GM12878 (cell line): ENCODE data around the gene COL19A1. TPM values are rescaled to one million over a fixed set of nuclear protein-coding genes. Genes with fewer than 3 reads are reported as not detected.

Source experiments
- ATAC-seq: fragments of 200-7000 bp; cut with Tn5 transposase; 3 replicates; pipeline ENCODE4 v1.9.1; 2020; ENCODE audit warnings: mild to moderate bottlenecking, moderate library complexity
- BruUV-seq: library from RNA; stranded (reverse); fragments of 400-500 nt; replicated peaks from 2 replicates; lab custom pipeline; 2021; lab: Mats Ljungman, UMichigan
- CTCF ChIA-PET: fragments of 300-600 bp; sonication (Branson Sonifier 250); formaldehyde crosslinking; extraction: SDS; loops from one replicate; lab custom pipeline; 2021; ENCODE audit warnings: inconsistent platforms; lab: Yijun Ruan, JAX
- POLR2A ChIA-PET: fragments of 350-600 bp; formaldehyde crosslinking; extraction: SDS; loops from one replicate; lab custom pipeline; 2021; ENCODE audit warnings: inconsistent platforms; lab: Charles Lee
- RAD21 ChIA-PET: fragments of 300-600 bp; sonication (Branson Sonifier 250); formaldehyde crosslinking; loops from one replicate; lab custom pipeline; 2023; ENCODE audit warnings: antibody characterized with exemption; ENCODE audit not compliant: unreplicated experiment; lab: Charles Lee
- SMC1A ChIA-PET: fragments of 300-600 bp; sonication (Branson Sonifier 250); formaldehyde crosslinking; loops from one replicate; lab custom pipeline; 2023; ENCODE audit not compliant: unreplicated experiment, uncharacterized antibody; lab: Charles Lee
- DNase-seq: peaks from one replicate; pipeline ENCODE4 v3.0.0-alpha.2; 2011; ENCODE audit warnings: low read depth, low spot score
- FAIRE-seq: peaks from 3 replicates; lab custom pipeline; 2011; peaks lifted over from hg19 to GRCh38; lab: Jason Lieb, UNC
- H2AFZ ChIP-seq: 2 replicates; pipeline ENCODE4 v1.6.0; 2011; ENCODE audit warnings: low read depth, low read length, control low read depth; ENCODE audit not compliant: control insufficient read depth
- H3K27ac ChIP-seq: 2 replicates; pipeline ENCODE4 v1.5.1; 2011; ENCODE audit warnings: control low read depth; ENCODE audit not compliant: control insufficient read depth, insufficient read depth
- H3K27me3 ChIP-seq, 2 experiments: replicated peaks in 1 of 2; 2 replicates each; pipeline versions ENCODE4 v1.6.0 to v1.6.1; 2011; ENCODE audit warnings: low read length in 1 of 2; ENCODE audit not compliant: control insufficient read depth in 2 of 2, insufficient read depth in 2 of 2
- H3K36me3 ChIP-seq, 2 experiments: 2 replicates each; pipeline ENCODE4 v1.5.1; 2011; ENCODE audit warnings: low read length in 1 of 2; ENCODE audit not compliant: control insufficient read depth in 2 of 2, insufficient read depth in 2 of 2
- H3K4me1 ChIP-seq: 2 replicates; pipeline ENCODE4 v1.6.1; 2011; ENCODE audit warnings: mild to moderate bottlenecking, low read length, moderate library complexity, mixed read lengths; ENCODE audit not compliant: control insufficient read depth, insufficient read depth
- H3K4me2 ChIP-seq: 2 replicates; pipeline ENCODE4 v1.6.0; 2011; ENCODE audit warnings: control low read depth; ENCODE audit not compliant: control insufficient read depth, insufficient read depth
- H3K4me3 ChIP-seq: fragments of 200-600 bp; sonication (generic); 2 replicates; pipeline ENCODE4 v1.5.1; 2016
- H3K79me2 ChIP-seq: 2 replicates; pipeline ENCODE4 v1.6.0; 2011; ENCODE audit warnings: low read length; ENCODE audit not compliant: control insufficient read depth, insufficient read depth
- H3K9ac ChIP-seq: 2 replicates; pipeline ENCODE4 v1.8.0; 2011; ENCODE audit warnings: low read length, control low read depth, mixed read lengths; ENCODE audit not compliant: control insufficient read depth, insufficient read depth
- H3K9me3 ChIP-seq: replicated peaks from 3 replicates; pipeline ENCODE4 v1.5.1; 2011; ENCODE audit warnings: mild to moderate bottlenecking, low read length; ENCODE audit not compliant: control insufficient read depth, insufficient read depth
- H4K20me1 ChIP-seq: 2 replicates; pipeline ENCODE4 v1.6.0; 2011; ENCODE audit not compliant: control insufficient read depth, insufficient read depth
- HDAC2 ChIP-seq: fragments of 200-600 bp; sonication (generic); IDR thresholded peaks from 2 replicates; pipeline ENCODE4 v1.6.1; 2017
- MYB ChIP-seq: fragments of 150-350 bp; IDR thresholded peaks from 2 replicates; pipeline ENCODE4 v1.6.1; 2014; ENCODE audit warnings: mild to moderate bottlenecking, low read depth, low read length, borderline replicate concordance
- STAT3 ChIP-seq: IDR thresholded peaks from 2 replicates; pipeline ENCODE4 v1.6.1; 2011; ENCODE audit warnings: low read depth, low read length, improper control_type of control experiment
- TCF3 ChIP-seq: IDR thresholded peaks from 2 replicates; pipeline ENCODE4 v1.6.1; 2012; ENCODE audit warnings: low read depth, mild to moderate bottlenecking, low read length, borderline replicate concordance; ENCODE audit not compliant: insufficient read depth
- USF2 ChIP-seq: IDR thresholded peaks from 2 replicates; pipeline ENCODE4 v1.6.1; 2011; ENCODE audit warnings: low read depth, low read length, improper control_type of control experiment, borderline replicate concordance
- ZNF687 ChIP-seq: fragments of 450-650 bp; IDR thresholded peaks from 2 replicates; pipeline ENCODE4 v1.6.1; 2017; ENCODE audit warnings: mild to moderate bottlenecking, moderate library complexity
- WGBS: methylation state at CpG from one replicate; pipeline ENCODE4 v1.1.6; 2016; ENCODE audit warnings: low lambda C conversion rate; ENCODE audit not compliant: insufficient replicate concordance, insufficient coverage; ENCODE audit errors: missing lambda C conversion rate; 5-methylcytosine and 5-hydroxymethylcytosine counted together
- in situ Hi-C: fragments of 300-500 bp; cut with MboI; formaldehyde crosslinking; loops from 9 replicates; pipeline ENCODE4 v1.14.3; 2018; ENCODE audit warnings: mixed read lengths
- intact Hi-C: fragments of 100-400 bp; cut with micrococcal nuclease; formaldehyde crosslinking; loops from one replicate; pipeline ENCODE4 v1.14.2; 2022; ENCODE audit not compliant: unreplicated experiment
- polyA plus RNA-seq, 11 experiments: library from polyadenylated mRNA; depleted of rRNA in 4 of 11; unstranded in 6 of 11; stranded (reverse) in 5 of 11; fragments of >200 nt; fragmentation: Nextera tagmentation in 4 of 11; fragmentation: Illumina TruSeq in 1 of 11; extraction: Ambion mirVana in 4 of 11; extraction: Trizol in 1 of 11; gene quantifications; 1 replicate in 1 of 11; 2 replicates in 10 of 11; pipeline versions ENCODE4 v1.2.1 to v1.2.3, GENCODE V29; 2011 to 2016; ENCODE audit warnings: inconsistent platforms in 2 of 11, missing spikeins in 2 of 11, low read depth in 1 of 11
- total RNA-seq, 4 experiments: library from RNA; depleted of rRNA in 3 of 4; stranded (reverse); fragments of >200 nt in 3 of 4; fragmentation: Illumina TruSeq in 1 of 4; extraction: Trizol in 1 of 4; gene quantifications; 2 replicates each; pipeline versions ENCODE4 v1.2.1 to v1.2.3, GENCODE V29; 2013 to 2021

COL19A1 gene
- total and polyA plus RNA-seq, 10 of the 15 experiments (the other 5 are each of a cell fraction or from before 2014, with no cell fraction given) = 1.1 to 13.5 (median 4.1) TPM

DNA sequence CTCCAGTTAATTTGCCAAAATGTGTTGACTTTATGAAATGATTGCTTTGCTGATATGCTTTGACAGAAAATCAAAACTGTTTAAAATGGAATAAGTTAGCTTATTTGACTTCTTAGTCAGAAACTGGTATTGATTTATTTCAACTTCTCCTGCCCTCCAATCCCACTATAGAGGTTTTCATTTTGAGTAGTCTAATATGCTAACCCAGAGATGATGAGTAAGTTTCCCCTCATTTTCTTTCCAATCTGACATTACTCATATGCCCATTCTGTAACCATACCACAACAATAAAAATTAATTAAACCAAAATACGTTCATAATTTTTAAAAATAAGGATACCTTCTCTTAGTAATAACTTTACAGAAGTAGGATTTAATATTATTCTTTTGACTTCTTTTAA is 78.8 kb downstream of the COL19A1 start (continued):
- TF ChIP-seq USF2 = no peak

DNA sequence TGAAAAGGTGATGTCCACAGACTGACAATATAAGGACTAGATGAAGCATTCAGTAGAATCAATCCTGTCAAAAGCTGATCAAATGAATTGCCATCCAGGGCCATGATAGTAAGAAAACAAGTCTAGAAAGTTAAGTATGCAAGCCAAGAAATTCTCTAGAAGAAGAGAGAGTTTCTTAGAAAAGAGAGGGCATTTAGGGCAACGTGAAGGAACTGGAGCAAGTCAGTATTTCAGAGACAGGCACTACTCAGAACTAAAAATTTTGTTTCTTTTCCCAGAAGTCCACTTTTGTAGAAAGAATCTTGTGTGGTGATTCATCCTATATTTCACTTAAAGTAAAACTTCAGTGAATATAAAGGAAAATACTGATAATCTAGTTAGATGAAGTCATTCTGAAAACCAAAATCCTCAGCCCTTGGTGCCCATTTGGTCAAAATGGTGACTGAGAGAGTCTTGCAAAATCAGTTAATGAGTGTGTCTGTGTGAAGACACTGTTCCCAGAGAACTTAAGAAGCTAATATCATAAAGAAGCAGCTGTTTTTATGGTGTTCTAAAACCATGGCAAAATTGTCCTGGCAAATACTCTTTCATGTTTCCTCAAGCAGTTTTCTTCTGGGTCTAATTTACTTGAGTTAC is 82.2 kb downstream of the COL19A1 start:
- no peaks in the 10 kb centered on the region for H4K20me1 ChIP-seq
- H3K79me2 ChIP-seq = no peaks in the 10 kb centered on the region
- RAD21 ChIA-PET = interaction anchor here (0.9 kb wide), 1 partner anchor 15 kb away, joined by 3 read pairs; no protein-coding TSS in a partner anchor
- no peaks in the 10 kb centered on the region for H3K9me3 ChIP-seq
- H3K9ac ChIP-seq = no peak overlapping the region
- H2AFZ ChIP-seq = peak overlapping the region; percentile 19; the same call in 1 of the 2 replicates
- H3K27me3 ChIP-seq = no peaks in the 10 kb centered on the region
- peak; percentile 22; the same call in 2 of the 3 replicates for ATAC-seq
- in situ Hi-C loops = no loop called here
- TF ChIP-seq STAT3 (no peak), HDAC2 (no peak), TCF3 (no peak), ZNF687 (no peak), MYB (no peak)
- TF ChIP-seq, all 136 proteins: peak for 0
- DNase-seq (no peak), FAIRE-seq (no peak)
- 10% methylated on average over 1 of the region's 1 CpG for WGBS
- Histone ChIP-seq H3K27ac (no peak overlapping the region), H3K4me2 (no peak overlapping the region), H3K36me3 (no peaks in the 10 kb centered on the region; a peak in 2 of 4 replicates), H3K4me3 (no peak overlapping the region), H3K4me1 (no peaks in the 10 kb centered on the region)
- intact Hi-C loops = no loop called here
- ChIA-PET SMC1A (interaction anchor here (0.9 to 2.9 kb wide), 6 partner anchors 9 to 30 kb away, joined by 3 to 11 read pairs (median 3); no protein-coding TSS in a partner anchor), POLR2A (interaction anchor here (1.2 kb wide), 1 partner anchor 81 kb away, joined by 4 read pairs; no protein-coding TSS in a partner anchor), CTCF (interaction anchor here (0.6 to 0.9 kb wide), 2 partner anchors 84 to 471 kb away, joined by 3 read pairs; no protein-coding TSS in a partner anchor)
- BruUV-seq = no TSS peak
